AG04450 (cell line): ENCODE data around the gene METTL26. TPM values are rescaled to one million over a fixed set of nuclear protein-coding genes. Genes with fewer than 3 reads are reported as not detected.
A peak's percentile ranks its signal among the peaks of the same experiment; 100 is the strongest.

ENCODE experiments used
- CTCF ChIA-PET: fragments of 300-600, 350-600 bp; formaldehyde crosslinking; extraction: SDS; loops from one replicate; lab custom pipeline; 2022; ENCODE audit warnings: antibody characterized with exemption, inconsistent platforms; lab: Charles Lee
- POLR2A ChIA-PET: fragments of 350-600 bp; formaldehyde crosslinking; extraction: SDS; loops from one replicate; lab custom pipeline; 2021; ENCODE audit warnings: antibody characterized with exemption, inconsistent platforms; lab: Yijun Ruan, JAX
- DNase-seq: peaks from one replicate; pipeline ENCODE4 v3.0.0-alpha.2; 2011; ENCODE audit warnings: low read depth, low spot score
- H3K27ac ChIP-seq: one replicate; pipeline ENCODE4 v1.5.1; 2012; ENCODE audit warnings: low read depth, low read length, control low read depth
- H3K27me3 ChIP-seq: one replicate; pipeline ENCODE4 v1.6.0; 2012; ENCODE audit warnings: low read length; ENCODE audit not compliant: control insufficient read depth, insufficient read depth
- H3K4me3 ChIP-seq: 2 replicates; pipeline ENCODE4 v1.5.1; 2011; ENCODE audit warnings: mild to moderate bottlenecking, low read depth, low read length, control low read depth
- H3K9me3 ChIP-seq: 2 replicates; pipeline ENCODE4 v1.5.1; 2012; ENCODE audit warnings: low read length; ENCODE audit not compliant: control insufficient read depth, insufficient read depth
- CTCF ChIP-seq: IDR thresholded peaks from 2 replicates; pipeline ENCODE4 v1.5.1; 2011; ENCODE audit warnings: low read depth, low read length, control low read depth, inconsistent platforms
- polyA plus RNA-seq: library from polyadenylated mRNA; depleted of rRNA; stranded (reverse); fragments of >200 nt; gene quantifications from 2 replicates; pipeline ENCODE4 v1.2.3, GENCODE V29; 2011

Gene METTL26
- polyA plus RNA-seq, 1 experiment, result 58.3 TPM

GRCh38 chr16:590188-590814 is 45.8 kb downstream of the METTL26 start:
- TF ChIP-seq CTCF, result no peak
- ChIA-PET CTCF (no interaction called here), POLR2A (interaction anchor here (1.0 kb wide), 1 partner anchor 37 kb away, joined by 3 read pairs; no protein-coding TSS in a partner anchor)
- H3K27me3 ChIP-seq, result no peaks in the 10 kb centered on the region
- H3K27ac ChIP-seq, result no peak overlapping the region
- no peaks in the 10 kb centered on the region; the same call in 1 of the 2 replicates for H3K9me3 ChIP-seq
- DNase-seq, result no peak
- H3K4me3 ChIP-seq, result peak overlapping the region; percentile 88

GRCh38 chr16:589658-590187 is 46.4 kb downstream of the METTL26 start, which contains the start of gene RAB40C:
Gene RAB40C (plus strand): TSS chr16:590066. CDS start chr16:590292, 226 bp downstream.
- Histone ChIP-seq H3K27me3 (no peaks in the 10 kb centered on the region), H3K9me3 (no peaks in the 10 kb centered on the region; the same call in 1 of the 2 replicates), H3K27ac (peak within 1 kb of the TSS; percentile 68), H3K4me3 (peak within 1 kb of the TSS; percentile 88)
- peak; percentile 97 for DNase-seq
- no peak for TF ChIP-seq CTCF
- ChIA-PET CTCF (no interaction called here), POLR2A (interaction anchor here (1.0 kb wide), 1 partner anchor 37 kb away, joined by 3 read pairs; no protein-coding TSS in a partner anchor)

GRCh38 chr16:588889-589657 is 47.0 kb downstream of the METTL26 start:
- Histone ChIP-seq H3K9me3 (no peaks in the 10 kb centered on the region; the same call in 1 of the 2 replicates), H3K27ac (peak overlapping the region; percentile 73), H3K27me3 (no peaks in the 10 kb centered on the region), H3K4me3 (peak overlapping the region; percentile 83)
- peak; percentile 90 for DNase-seq
- ChIA-PET CTCF (no interaction called here), POLR2A (interaction anchor here (0.5 to 2.0 kb wide), 2 partner anchors 47 to 218 kb away, joined by 3 to 6 read pairs; partner anchors contain the start of genes METTL26 and MRPL28)
- TF ChIP-seq CTCF, result no peak

- Histone ChIP-seq H3K4me3 (peak overlapping the region; percentile 83), H3K27me3 (no peaks in the 10 kb centered on the region), H3K27ac (peak overlapping the region; percentile 73), H3K9me3 (no peaks in the 10 kb centered on the region; the same call in 1 of the 2 replicates)
- DNase-seq, result peak; percentile 23
- ChIA-PET CTCF (no interaction called here), POLR2A (interaction anchor here (1.1 to 2.0 kb wide), 2 partner anchors 48 kb away, joined by 3 to 6 read pairs; partner anchors contain the start of gene METTL26)
- no peak for TF ChIP-seq CTCF
Observed at GRCh38 chr16:588639-588888, 47.5 kb downstream of the METTL26 start.
